Small intestine (tissue), 7 donors: ENCODE data around the gene LDLR. TPM values are rescaled to one million over a fixed set of nuclear protein-coding genes. Genes with fewer than 3 reads are reported as not detected.
"Not testable (repeated sequence)": the region's sequence is repeated elsewhere in the genome, so short reads cannot be mapped to it uniquely, and the experiment has no call there.

Source experiments
- DNase-seq, 2 donors: peaks; one replicate each; pipeline versions ENCODE4 v3.0.0 to v3.0.0-alpha.2; 2013
- FAIRE-seq: peaks from 2 replicates; lab custom pipeline; 2012; peaks lifted over from hg19 to GRCh38; lab: Jason Lieb, UNC
- H3K27ac ChIP-seq, 3 donors: one replicate each; pipeline ENCODE4 v1.5.1; 2013; ENCODE audit warnings: low read length in 2 of 3, mild to moderate bottlenecking in 2 of 3, control low read depth in 1 of 3, inconsistent platforms in 1 of 3, low read depth in 1 of 3, moderate library complexity in 1 of 3
- H3K27me3 ChIP-seq, 3 donors: one replicate each; pipeline ENCODE4 v1.6.1; 2013; ENCODE audit warnings: low read length in 3 of 3, inconsistent platforms in 1 of 3; ENCODE audit not compliant: control insufficient read depth in 3 of 3, insufficient read depth in 3 of 3
- H3K36me3 ChIP-seq, 3 donors: one replicate each; pipeline ENCODE4 v1.6.1; 2013; ENCODE audit warnings: low read length in 3 of 3, inconsistent platforms in 1 of 3, low read depth in 1 of 3, mild to moderate bottlenecking in 1 of 3, moderate library complexity in 1 of 3; ENCODE audit not compliant: control insufficient read depth in 3 of 3, insufficient read depth in 2 of 3
- H3K4me1 ChIP-seq, 3 donors: one replicate each; pipeline ENCODE4 v1.6.1; 2013; ENCODE audit warnings: low read length in 2 of 3, inconsistent platforms in 1 of 3, low read depth in 1 of 3, mild to moderate bottlenecking in 1 of 3, moderate library complexity in 1 of 3; ENCODE audit not compliant: control insufficient read depth in 3 of 3, insufficient read depth in 2 of 3
- H3K4me3 ChIP-seq, 3 donors: one replicate each; pipeline ENCODE4 v1.5.1; 2013; ENCODE audit warnings: low read length in 3 of 3, control low read depth in 1 of 3, inconsistent platforms in 1 of 3, low read depth in 1 of 3, mild to moderate bottlenecking in 1 of 3, moderate library complexity in 1 of 3
- H3K9me3 ChIP-seq, 2 donors: one replicate each; pipeline ENCODE4 v1.6.1; 2013; ENCODE audit warnings: low read depth in 1 of 2, low read length in 1 of 2; ENCODE audit not compliant: control insufficient read depth in 2 of 2, insufficient read depth in 1 of 2
- WGBS, 3 donors: extraction: QIAGEN DNeasy Blood & Tissue Kit; methylation state at CpG; one replicate each; pipeline ENCODE4 v1.1.7; 2013; 5-methylcytosine and 5-hydroxymethylcytosine counted together
- polyA plus RNA-seq, 4 donors: library from polyadenylated mRNA; stranded (reverse) in 3 of 4; unstranded in 1 of 4; fragments of 200-250 nt in 3 of 4; fragments of 120-200 nt in 1 of 4; gene quantifications; one replicate each; pipeline versions ENCODE4 v1.2.1 to v1.2.3, GENCODE V29; 2013
- donor health status: healthy with polysubstance abuse.
- donor health status: control.
- donor health status: control.
- donor health status: Bipolar disorder and iron deficiency.
- donor health status: healthy.

LDLR gene
- polyA plus RNA-seq, 4 donors, result 6.0 to 40.1 (median 31.1) TPM

- Histone ChIP-seq H3K36me3 (peaks cover 4 to 62% (median 6%) of the 10 kb centered on the region in 3 donors), H3K4me1 (no peaks in the 10 kb centered on the region), H3K9me3 (peaks cover 0 to 7% of the 10 kb centered on the region in 2 donors), H3K4me3 (no peak overlapping the region), H3K27me3 (no peaks in the 10 kb centered on the region), H3K27ac (no peak overlapping the region)
- WGBS, 3 donors, result 80 to 87% (median 84%) methylated on average over 10 of the region's 10 CpGs
- FAIRE-seq (no peak), DNase-seq (no peak)
Observed at GRCh38 chr19:11064831-11065303, 24.4 kb upstream of the LDLR start.

- Histone ChIP-seq H3K36me3 (peaks cover 3 to 49% (median 4%) of the 10 kb centered on the region in 3 donors), H3K9me3 (peaks cover 0 to 7% of the 10 kb centered on the region in 2 donors), H3K4me3 (no peak overlapping the region), H3K27ac (no peak overlapping the region), H3K4me1 (no peaks in the 10 kb centered on the region), H3K27me3 (no peaks in the 10 kb centered on the region)
- DNase-seq, result no peak
- FAIRE-seq, result no peak
- WGBS, 3 donors, result 73 to 92% (median 82%) methylated on average over 5 of the region's 5 CpGs
Observed at GRCh38 chr19:11066326-11066725, 22.9 kb upstream of the LDLR start.

GRCh38 chr19:11067356-11068113, 21.7 kb upstream of the LDLR start:
- H3K4me3 ChIP-seq, result no peak overlapping the region
- FAIRE-seq, result no peak
- WGBS, 3 donors, result 90 to 97% (median 95%) methylated on average over 8 of the region's 8 CpGs

GRCh38 chr19:11069561-11069960, 19.7 kb upstream of the LDLR start:
- no peak overlapping the region for H3K27ac ChIP-seq
- peaks cover 0 to 7% of the 10 kb centered on the region in 2 donors for H3K9me3 ChIP-seq
- 84 to 96% (median 92%) methylated on average over 9 of the region's 9 CpGs for WGBS, 3 donors
- H3K4me1 ChIP-seq, result no peaks in the 10 kb centered on the region
- H3K36me3 ChIP-seq, result peaks cover 0 to 24% (median 2%) of the 10 kb centered on the region in 3 donors
- no peaks in the 10 kb centered on the region for H3K27me3 ChIP-seq
- H3K4me3 ChIP-seq, result no peak overlapping the region
- DNase-seq (no peak), FAIRE-seq (no peak)

More at GRCh38 chr19:11067356-11068113, 21.7 kb upstream of the LDLR start:
- Histone ChIP-seq H3K27ac (no peak overlapping the region), H3K27me3 (no peaks in the 10 kb centered on the region), H3K4me1 (no peaks in the 10 kb centered on the region), H3K9me3 (peaks cover 0 to 7% of the 10 kb centered on the region in 2 donors), H3K36me3 (peaks cover 0 to 37% (median 2%) of the 10 kb centered on the region in 3 donors)
- no peak for DNase-seq

DNA sequence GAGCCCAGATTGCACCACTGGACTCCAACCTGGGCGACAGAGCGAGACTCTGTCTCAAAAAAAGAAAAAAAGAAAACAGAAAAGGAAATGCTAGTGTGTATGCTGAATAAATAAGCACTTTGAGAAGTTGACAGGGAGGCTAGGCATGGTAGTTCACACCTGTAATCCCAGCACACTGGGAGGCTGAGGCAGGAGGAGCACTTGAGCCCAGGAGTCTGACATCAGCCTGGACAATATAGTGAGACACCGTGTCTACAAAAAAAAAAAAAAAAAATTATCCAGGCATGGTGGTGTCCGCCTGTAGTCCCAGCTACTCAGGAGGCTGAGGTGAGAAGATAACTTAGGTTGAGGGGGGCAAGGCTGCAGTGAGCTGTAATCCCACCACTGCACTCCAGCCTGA, 19.1 kb upstream of the LDLR start:
- DNase-seq, result no peak
- no peaks in the 10 kb centered on the region for H3K4me1 ChIP-seq
- H3K36me3 ChIP-seq, result peaks cover 0 to 18% (median 2%) of the 10 kb centered on the region in 3 donors
- FAIRE-seq, result no peak
- 89 to 94% (median 91%) methylated on average over 4 of the region's 4 CpGs for whole genome bisulfite sequencing, 3 donors
- H3K4me3 ChIP-seq, result no peak overlapping the region
- H3K9me3 ChIP-seq, result peaks cover 0 to 7% of the 10 kb centered on the region in 2 donors
- H3K27ac ChIP-seq, result no peak overlapping the region
- no peaks in the 10 kb centered on the region for H3K27me3 ChIP-seq

GRCh38 chr19:11073568-11073967, 15.7 kb upstream of the LDLR start:
- DNase-seq (no peak), FAIRE-seq (no peak)
- Histone ChIP-seq H3K4me3 (no peak overlapping the region), H3K9me3 (no peaks in the 10 kb centered on the region), H3K36me3 (no peaks in the 10 kb centered on the region), H3K27ac (no peak overlapping the region), H3K4me1 (no peaks in the 10 kb centered on the region), H3K27me3 (no peaks in the 10 kb centered on the region)
- WGBS, 3 donors, result 90 to 97% (median 97%) methylated on average over 9 of the region's 9 CpGs

DNA sequence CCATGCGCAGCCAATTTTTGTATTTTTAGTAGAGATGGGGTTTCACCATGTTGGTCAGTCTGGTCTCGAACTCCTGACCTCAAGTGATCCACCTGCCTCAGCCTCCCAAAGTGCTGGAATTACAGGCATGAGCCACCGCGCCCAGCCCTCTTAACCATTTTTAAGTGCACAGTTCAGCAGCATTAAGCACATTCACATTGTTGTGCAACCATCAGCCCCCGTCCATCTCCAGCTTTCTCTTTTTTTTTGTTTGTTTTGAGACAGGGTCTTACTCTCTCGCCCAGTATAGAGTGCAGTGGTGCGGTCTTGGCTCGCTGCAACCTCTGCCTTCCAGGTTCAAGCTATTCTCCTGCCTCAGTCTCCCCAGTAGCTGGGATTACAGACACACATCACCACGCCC, 12.5 kb upstream of the LDLR start:
- 93 to 98% (median 94%) methylated on average over 9 of the region's 9 CpGs for WGBS, 3 donors
- not testable (repeated sequence) for FAIRE-seq, H3K4me1 ChIP-seq, H3K27ac ChIP-seq, H3K36me3 ChIP-seq, H3K9me3 ChIP-seq, H3K4me3 ChIP-seq, H3K27me3 ChIP-seq, DNase-seq

GRCh38 chr19:11078893-11079292, 10.4 kb upstream of the LDLR start:
- H3K27me3 ChIP-seq, result no peaks in the 10 kb centered on the region
- WGBS, 3 donors, result 90 to 94% (median 94%) methylated on average over 11 of the region's 11 CpGs
- H3K4me1 ChIP-seq, result no peaks in the 10 kb centered on the region
- no peak for FAIRE-seq
- H3K36me3 ChIP-seq, result no peaks in the 10 kb centered on the region
- no peak overlapping the region for H3K27ac ChIP-seq
- no peaks in the 10 kb centered on the region for H3K9me3 ChIP-seq
- no peak overlapping the region for H3K4me3 ChIP-seq
- DNase-seq, result no peak
